SKM-1 treated with dmso at 0.1 percent for 144 hours (cell line): ENCODE data around the gene NFKBIA.
"Not testable (repeated sequence)": the region's sequence is repeated elsewhere in the genome, so short reads cannot be mapped to it uniquely, and the experiment has no call there.

Experiments used
- DNase-seq: peaks from one replicate; lab custom pipeline; 2025; ENCODE audit not compliant: unreplicated experiment; lab: John Stamatoyannopoulos, UW

NFKBIA gene

DNA sequence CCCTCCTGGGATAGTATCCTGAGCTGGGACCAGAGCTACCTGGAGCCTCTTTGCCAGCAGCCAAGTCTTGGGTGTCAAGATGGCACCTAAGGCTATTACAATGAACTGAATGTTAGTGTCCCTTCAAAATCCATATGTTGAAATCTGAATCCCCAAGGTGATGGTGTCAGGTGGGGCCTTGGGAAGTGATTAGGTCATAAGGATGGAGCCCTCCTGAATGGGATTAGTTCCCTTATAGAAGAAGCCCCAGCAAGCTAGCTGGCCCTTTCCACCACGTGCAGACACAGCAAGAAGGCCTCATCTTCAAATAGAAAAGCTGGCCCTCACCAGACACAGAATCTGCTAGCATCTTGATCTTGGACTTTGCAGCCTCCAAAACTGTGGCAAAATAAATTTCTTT lies 12.4 kb downstream of the NFKBIA start:
- no peak for DNase-seq

- no peak for DNase-seq
Measured at GRCh38 chr14:35391388-35391710, 13.2 kb downstream of the NFKBIA start.

GRCh38 chr14:35390577-35391387 lies 13.8 kb downstream of the NFKBIA start:
- DNase-seq = no peak

GRCh38 chr14:35389315-35389667 lies 15.3 kb downstream of the NFKBIA start:
- DNase-seq = no peak

DNA sequence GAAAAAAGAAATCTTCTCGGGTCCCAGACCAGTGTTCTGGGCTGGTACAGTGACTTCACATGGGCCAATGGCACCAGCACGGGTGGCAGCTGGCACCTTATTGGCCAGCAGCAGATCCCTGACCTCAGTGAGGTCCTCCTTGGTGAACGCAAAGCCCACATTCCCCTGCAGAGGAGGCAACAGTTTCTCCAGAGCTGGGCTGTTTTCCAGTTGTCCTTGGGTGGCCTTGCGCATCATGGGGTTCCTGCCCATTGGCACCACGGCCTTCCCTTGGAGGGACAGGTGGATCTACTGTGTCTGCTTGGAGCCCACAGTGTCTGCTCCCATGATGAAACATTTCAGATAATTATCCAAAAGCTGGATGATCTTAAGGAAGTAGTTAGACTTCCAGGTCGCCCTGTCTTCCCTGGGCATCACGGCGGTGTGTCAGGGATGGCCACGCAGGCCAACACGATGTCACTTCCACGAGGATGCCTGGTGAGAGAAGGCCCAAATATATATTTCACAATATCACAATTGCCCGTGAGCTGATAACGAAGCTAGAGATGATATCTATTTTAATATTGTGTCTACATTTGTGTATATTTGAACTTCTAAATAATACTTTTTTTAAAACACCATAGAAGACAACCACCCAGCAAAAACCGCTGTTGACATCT lies 15.8 kb downstream of the NFKBIA start:
- no peak for DNase-seq

GRCh38 chr14:35387713-35388579 lies 16.6 kb downstream of the NFKBIA start:
- no peak for DNase-seq

DNA sequence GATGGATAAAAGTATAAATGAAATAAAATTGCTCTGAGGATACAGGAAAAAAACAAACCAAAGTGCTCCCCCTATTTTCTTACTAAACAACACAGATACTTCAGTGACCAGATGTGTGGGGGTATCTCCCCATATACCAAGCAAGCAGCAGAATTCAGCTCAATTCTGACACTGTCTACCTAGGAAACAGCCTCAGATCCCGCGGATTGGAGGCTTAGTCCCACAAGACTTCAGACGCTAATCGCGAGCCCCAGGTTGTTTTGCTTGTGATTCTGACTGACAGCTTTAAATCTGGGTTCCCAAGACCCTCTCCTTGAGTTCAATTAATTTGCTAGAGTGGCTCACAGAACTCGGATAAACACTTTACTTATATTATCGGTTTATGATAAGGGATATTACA lies 17.3 kb downstream of the NFKBIA start:
- DNase-seq = no peak

DNA sequence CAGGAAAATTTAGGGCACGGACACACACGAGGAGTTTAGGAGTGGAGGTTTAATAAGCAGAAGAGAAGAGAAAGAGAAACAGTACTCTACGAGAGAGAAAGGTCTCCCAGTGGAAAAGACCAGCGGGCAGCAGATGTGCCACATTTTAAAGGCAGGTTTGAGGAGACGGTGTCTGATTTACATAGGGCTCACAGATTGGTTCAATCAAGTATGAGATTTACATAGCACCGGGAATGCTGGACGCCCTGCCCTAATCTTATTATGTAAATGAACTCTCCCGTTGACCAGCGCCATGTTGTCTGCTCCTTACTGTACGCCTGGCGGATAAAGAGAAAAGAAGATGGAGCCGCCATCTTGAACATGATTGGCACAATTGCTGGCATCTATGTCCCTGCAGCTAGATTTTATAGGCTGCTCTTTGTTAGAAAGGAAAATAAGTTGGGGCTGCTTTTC lies 17.9 kb downstream of the NFKBIA start:
- DNase-seq = no peak

DNA sequence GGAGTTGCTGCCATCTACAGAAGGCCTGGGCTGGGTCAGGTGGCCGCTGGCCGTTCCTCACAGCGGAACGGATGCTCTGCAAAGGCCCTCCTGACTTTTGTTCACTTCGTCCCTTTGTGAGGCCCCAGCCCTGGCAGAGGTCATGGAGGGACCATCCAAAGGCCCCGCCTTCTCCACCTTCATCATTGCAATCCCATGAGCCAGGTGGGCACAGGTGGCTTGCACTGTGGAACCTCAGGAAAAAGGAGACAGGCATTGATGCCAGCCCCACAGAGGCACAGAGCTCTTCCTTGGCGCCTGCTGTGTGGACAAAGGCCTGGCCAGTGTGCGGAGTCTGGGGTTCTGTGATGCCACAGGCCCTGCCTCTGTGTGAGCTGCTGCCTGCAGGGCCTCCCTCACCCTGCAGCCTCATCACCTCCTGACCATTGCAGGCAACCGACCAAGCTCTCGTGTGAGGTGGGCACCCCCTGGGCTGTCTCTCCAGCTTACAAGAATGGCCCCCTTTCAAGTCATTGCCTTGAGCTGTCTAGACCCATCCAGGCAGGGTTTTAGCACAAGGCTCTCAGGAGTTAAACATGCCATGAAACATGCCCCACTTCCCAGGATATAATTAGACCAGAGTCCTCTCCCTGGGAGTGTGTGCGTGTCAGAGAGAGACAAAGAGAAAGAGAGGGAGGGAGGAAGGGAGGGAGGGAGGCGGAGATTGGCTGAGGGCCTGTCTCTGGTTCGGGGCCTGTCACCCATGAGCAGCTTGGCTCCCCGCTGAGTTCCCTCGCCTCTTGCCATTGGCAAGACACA lies 19.3 kb downstream of the NFKBIA start:
- no peak for DNase-seq

DNA sequence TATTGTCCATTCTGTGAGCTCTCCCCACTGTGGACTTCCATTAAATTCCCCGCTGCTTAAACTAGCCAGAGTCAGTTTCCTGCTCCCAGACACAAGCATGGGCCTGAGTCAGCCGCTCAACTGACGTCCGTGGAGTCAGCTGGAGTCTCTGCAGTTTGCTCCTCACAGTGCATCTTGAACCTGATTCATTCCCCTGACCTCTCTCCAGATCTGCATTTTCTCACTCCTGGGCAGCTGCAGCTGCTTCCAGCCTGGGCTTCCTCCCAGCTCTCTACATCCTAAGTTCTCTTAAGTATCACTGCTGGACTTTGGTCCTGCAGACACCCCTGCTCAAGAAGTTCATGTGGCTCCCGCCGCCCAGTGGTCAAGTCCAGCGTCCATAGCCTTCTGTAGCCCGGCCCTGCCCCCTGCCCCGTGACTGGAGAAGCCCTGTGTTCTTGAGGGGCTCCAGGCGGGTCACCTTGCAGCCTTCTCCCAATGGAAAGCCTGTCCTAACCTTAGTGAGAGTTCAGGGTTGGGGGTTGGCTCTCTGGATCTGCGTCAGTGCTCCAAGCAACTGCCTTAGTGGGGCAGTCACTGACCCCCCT lies 20.0 kb downstream of the NFKBIA start:
- DNase-seq = no peak

DNA sequence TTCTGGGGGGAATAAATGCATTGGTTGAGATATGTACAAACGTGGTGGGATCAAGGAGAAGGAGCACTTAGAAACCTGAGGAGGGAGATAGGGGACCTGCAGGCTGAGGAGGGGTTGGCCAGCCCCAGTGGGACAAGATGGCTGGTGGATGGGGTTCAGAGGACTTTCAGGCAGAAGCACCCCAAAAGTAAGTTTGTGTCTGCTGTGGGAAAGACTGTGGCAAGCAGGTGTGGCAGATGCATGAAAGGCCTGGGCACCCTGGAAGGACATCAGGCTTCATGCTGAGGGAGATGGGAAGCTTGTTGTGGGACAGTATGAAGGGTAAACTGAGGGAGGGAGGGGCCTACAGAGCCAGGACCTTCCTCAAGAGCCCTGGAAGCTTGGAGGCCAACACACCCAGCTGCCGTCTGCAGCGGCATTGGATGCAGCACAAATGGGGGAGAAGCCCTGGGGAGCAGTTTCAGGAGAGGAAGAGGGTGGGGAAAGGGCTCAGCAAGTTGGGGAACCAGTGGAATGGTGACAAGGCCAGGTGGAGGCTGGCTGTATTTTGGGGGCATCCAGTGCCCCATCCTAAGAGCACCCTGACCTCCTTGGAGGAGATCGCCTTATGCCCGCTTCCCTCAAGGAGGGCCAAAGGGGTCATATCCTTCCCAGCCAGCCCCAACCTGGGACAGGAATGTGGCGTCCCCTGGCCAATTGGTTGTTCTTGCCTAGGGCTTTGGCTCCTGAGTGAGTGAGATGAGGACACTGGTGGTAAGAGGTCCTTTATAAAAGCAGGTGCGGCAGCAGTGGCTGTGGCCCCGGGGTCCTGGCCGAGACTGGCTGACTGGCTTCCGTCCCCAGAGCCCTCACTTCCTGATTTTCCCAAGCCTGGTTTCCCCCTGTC lies 20.7 kb downstream of the NFKBIA start:
- DNase-seq = no peak

DNA sequence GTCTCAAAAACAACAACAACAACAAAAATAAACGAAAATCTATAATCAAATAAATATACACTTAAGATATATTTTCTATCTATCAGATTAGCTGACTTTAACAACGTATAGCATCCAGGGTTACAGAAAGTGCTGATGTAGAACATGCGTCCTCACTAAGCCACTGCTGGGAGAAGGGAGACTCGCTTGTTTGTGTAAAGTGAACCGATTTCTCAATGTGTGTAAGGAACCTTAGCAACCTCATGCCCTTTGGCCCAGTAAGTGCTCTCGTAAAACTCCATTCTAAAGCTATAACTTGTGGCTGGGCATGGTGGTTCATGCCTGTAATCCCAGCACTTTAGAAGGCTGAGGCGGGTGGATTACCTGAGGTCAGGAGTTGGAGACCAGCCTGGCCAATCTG lies 23.8 kb downstream of the NFKBIA start:
- no peak for DNase-seq

DNA sequence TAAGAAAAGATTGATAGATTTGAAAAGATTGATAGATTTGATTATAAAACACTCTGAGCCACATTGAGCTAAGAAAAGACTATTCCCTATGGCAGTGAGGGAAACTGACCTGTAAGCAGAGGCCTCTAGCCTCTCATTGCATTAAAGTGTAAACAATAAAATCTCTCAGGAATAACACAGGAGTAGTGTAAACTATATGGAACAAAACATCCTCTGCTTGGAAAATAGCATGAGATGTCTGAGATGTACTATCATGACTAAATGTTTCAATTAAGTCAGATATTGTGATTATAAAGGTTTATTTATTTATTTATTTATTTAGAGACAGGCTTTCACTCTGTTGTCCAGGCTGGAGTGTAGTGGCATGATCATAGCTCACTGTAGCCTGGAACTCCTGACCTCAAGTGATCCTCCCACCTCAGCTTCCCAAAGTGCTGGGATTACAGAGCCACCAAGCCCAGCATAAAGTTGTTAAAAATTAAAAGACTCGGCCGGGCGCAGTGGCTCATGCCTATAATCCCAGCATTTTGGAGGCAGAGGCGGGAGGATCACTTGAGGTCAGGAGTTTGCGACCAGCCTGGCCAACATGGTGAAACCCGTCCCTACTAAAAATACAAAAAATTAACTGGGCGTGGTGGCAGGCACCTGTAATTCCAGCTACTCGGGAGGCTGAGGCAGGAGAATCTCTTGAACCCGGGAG lies 25.2 kb downstream of the NFKBIA start:
- not testable (repeated sequence) for DNase-seq

- DNase-seq = no peak
Measured at GRCh38 chr14:35378425-35379233, 25.9 kb downstream of the NFKBIA start.

DNA sequence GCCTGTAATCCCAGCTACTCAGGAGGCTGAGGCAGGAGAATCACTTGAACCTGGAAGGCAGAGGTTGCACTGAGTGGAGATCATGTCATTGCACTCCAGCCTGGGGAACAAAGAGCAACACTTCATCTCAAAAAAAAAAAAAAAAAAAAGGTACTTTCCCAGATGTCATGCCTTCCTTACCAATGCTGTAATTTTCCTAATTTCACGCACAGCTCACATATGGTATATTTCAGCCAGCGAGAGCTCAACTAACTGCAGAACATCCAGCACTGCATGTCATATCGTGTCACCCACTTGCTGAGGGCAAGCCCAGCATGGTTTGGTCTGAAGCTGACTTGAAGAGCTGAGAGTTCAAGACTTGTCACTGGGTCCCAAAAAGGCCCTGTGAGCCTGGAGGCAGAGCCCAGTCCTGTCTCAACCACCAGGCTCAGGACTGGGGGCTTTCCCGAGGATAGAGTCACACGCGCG lies 29.0 kb downstream of the NFKBIA start:
- no peak for DNase-seq

GRCh38 chr14:35374263-35374712 lies 30.3 kb downstream of the NFKBIA start:
- peak; percentile 61 for DNase-seq

- not testable (repeated sequence) for DNase-seq
Measured at GRCh38 chr14:35373208-35373607, 31.3 kb downstream of the NFKBIA start.

DNA sequence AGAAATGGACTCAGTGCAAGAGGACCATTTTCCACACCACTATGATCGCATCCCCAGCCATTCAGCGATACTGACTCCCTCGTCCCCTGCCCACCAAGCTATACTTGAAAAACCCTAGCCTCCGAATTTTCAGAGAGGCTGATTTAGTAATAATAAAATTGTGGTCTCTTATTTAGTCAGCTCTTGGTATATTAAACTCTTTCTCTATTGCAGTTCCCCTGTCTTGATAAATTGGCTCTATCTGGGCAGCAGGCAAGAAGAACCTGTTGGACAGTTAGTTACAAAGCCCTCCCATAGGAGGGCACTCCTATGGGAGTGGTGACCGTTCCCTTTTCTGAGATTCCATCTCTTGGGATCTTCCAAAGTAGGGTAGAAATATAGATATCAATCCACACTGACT lies 33.6 kb downstream of the NFKBIA start:
- DNase-seq = no peak
